Measurements from ENCODE around the gene AP5Z1.

GRCh38 chr7:4783292-4783652 lies 7.8 kb downstream of the AP5Z1 start:
- no peak for TF ChIP-seq EZH2 (IDR thresholded peaks at IDR 0.05; ENCODE audit: insufficient read depth, poor library complexity, severe bottlenecking)
- no peak for TF ChIP-seq EZH2phosphoT487 (IDR thresholded peaks at IDR 0.05; ENCODE audit: insufficient read depth, low read depth)

Measured in GM23248 (cell line).